ENCODE results near the gene SHC2.

The SHC2 gene

GRCh38 chr19:374886-375235 lies 86.0 kb downstream of the SHC2 start:
- Histone ChIP-seq H3K4me1 (ENCODE audit: control insufficient read depth, insufficient read depth, low read length) (peaks cover 3% of the 10 kb centered on the region), H3K27ac (ENCODE audit: low read length) (no peak overlapping the region), H3K36me3 (ENCODE audit: control insufficient read depth in 2 of 2, insufficient read depth in 2 of 2, low read length in 2 of 2) (no peaks in the 10 kb centered on the region), H3K27me3 (ENCODE audit: control insufficient read depth in 1 of 2, insufficient read depth in 2 of 2, low read length in 2 of 2) (peaks cover 19 to 20% of the 10 kb centered on the region in 2 donors), H3K4me3 (ENCODE audit: low read length in 2 of 2) (no peak overlapping the region), H3K9me3 (ENCODE audit: control insufficient read depth in 2 of 2, low read length in 2 of 2) (no peaks in the 10 kb centered on the region), H3K9ac (ENCODE audit: low read length in 2 of 2) (no peak overlapping the region)

- Histone ChIP-seq H3K4me3 (ENCODE audit: low read length in 2 of 2) (no peak overlapping the region), H3K4me1 (ENCODE audit: control insufficient read depth, insufficient read depth, low read length) (peaks cover 3% of the 10 kb centered on the region), H3K27me3 (ENCODE audit: control insufficient read depth in 1 of 2, insufficient read depth in 2 of 2, low read length in 2 of 2) (peaks cover 19 to 20% of the 10 kb centered on the region in 2 donors), H3K27ac (ENCODE audit: low read length) (no peak overlapping the region), H3K36me3 (ENCODE audit: control insufficient read depth in 2 of 2, insufficient read depth in 2 of 2, low read length in 2 of 2) (no peaks in the 10 kb centered on the region), H3K9me3 (ENCODE audit: control insufficient read depth in 2 of 2, low read length in 2 of 2) (no peaks in the 10 kb centered on the region), H3K9ac (ENCODE audit: low read length in 2 of 2) (no peak overlapping the region)
Observed at GRCh38 chr19:374183-374885, 86.5 kb downstream of the SHC2 start.

GRCh38 chr19:373391-374182 lies 87.2 kb downstream of the SHC2 start:
- Histone ChIP-seq H3K36me3 (ENCODE audit: control insufficient read depth in 2 of 2, insufficient read depth in 2 of 2, low read length in 2 of 2) (no peaks in the 10 kb centered on the region), H3K9ac (ENCODE audit: low read length in 2 of 2) (no peak overlapping the region), H3K9me3 (ENCODE audit: control insufficient read depth in 2 of 2, low read length in 2 of 2) (no peaks in the 10 kb centered on the region), H3K4me3 (ENCODE audit: low read length in 2 of 2) (no peak overlapping the region), H3K27ac (ENCODE audit: low read length) (no peak overlapping the region), H3K27me3 (ENCODE audit: control insufficient read depth in 1 of 2, insufficient read depth in 2 of 2, low read length in 2 of 2) (peaks cover 20 to 21% of the 10 kb centered on the region in 2 donors), H3K4me1 (ENCODE audit: control insufficient read depth, insufficient read depth, low read length) (peaks cover 3% of the 10 kb centered on the region)

DNA sequence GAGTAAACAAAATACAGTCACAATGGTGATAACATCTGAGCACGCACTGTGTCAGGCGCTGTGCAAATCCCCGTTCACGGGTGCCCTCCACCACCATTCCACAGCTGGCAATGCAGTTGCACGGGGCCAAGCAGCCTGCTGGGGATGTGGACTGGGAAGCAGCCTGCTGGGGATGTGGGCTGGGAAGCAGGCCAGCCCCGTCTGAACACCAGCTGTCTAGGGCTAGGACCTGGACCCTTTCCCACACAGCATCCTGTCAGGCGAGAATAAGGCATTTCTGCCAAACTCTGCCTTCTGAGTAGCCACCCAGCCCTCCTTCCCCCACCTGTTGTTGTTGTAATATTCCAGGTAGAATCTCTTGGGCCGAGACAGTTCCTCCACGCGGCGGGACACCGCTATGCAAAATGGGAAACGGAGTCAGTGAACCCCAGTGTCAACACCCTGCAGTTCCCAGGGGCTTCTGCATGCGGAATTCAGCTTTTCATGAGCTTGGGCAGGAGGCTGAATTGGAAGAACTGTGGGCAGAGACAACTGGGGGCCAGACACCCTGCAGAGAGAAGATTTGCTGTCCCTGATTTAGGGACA lies 88.4 kb downstream of the SHC2 start:
- Histone ChIP-seq H3K4me1 (ENCODE audit: control insufficient read depth, insufficient read depth, low read length) (peaks cover 3% of the 10 kb centered on the region), H3K9ac (ENCODE audit: low read length in 2 of 2) (no peak overlapping the region), H3K27me3 (ENCODE audit: control insufficient read depth in 1 of 2, insufficient read depth in 2 of 2, low read length in 2 of 2) (peaks cover 20% of the 10 kb centered on the region in 2 donors), H3K9me3 (ENCODE audit: control insufficient read depth in 2 of 2, low read length in 2 of 2) (no peaks in the 10 kb centered on the region), H3K4me3 (ENCODE audit: low read length in 2 of 2) (no peak overlapping the region), H3K36me3 (ENCODE audit: control insufficient read depth in 2 of 2, insufficient read depth in 2 of 2, low read length in 2 of 2) (no peaks in the 10 kb centered on the region), H3K27ac (ENCODE audit: low read length) (no peak overlapping the region)

- H3K4me3 ChIP-seq (ENCODE audit: low read length in 2 of 2), result no peak overlapping the region
- H3K27ac ChIP-seq (ENCODE audit: low read length), result no peak overlapping the region
- H3K36me3 ChIP-seq (ENCODE audit: control insufficient read depth in 2 of 2, insufficient read depth in 2 of 2, low read length in 2 of 2), result no peaks in the 10 kb centered on the region
- H3K4me1 ChIP-seq (ENCODE audit: control insufficient read depth, insufficient read depth, low read length), result peaks cover 3% of the 10 kb centered on the region
- H3K9me3 ChIP-seq (ENCODE audit: control insufficient read depth in 2 of 2, low read length in 2 of 2), result no peaks in the 10 kb centered on the region
- peaks cover 20 to 24% of the 10 kb centered on the region in 2 donors for H3K27me3 ChIP-seq (ENCODE audit: control insufficient read depth in 1 of 2, insufficient read depth in 2 of 2, low read length in 2 of 2)
- no peak overlapping the region for H3K9ac ChIP-seq (ENCODE audit: low read length in 2 of 2)
Observed at GRCh38 chr19:371501-372168, 89.2 kb downstream of the SHC2 start.

DNA sequence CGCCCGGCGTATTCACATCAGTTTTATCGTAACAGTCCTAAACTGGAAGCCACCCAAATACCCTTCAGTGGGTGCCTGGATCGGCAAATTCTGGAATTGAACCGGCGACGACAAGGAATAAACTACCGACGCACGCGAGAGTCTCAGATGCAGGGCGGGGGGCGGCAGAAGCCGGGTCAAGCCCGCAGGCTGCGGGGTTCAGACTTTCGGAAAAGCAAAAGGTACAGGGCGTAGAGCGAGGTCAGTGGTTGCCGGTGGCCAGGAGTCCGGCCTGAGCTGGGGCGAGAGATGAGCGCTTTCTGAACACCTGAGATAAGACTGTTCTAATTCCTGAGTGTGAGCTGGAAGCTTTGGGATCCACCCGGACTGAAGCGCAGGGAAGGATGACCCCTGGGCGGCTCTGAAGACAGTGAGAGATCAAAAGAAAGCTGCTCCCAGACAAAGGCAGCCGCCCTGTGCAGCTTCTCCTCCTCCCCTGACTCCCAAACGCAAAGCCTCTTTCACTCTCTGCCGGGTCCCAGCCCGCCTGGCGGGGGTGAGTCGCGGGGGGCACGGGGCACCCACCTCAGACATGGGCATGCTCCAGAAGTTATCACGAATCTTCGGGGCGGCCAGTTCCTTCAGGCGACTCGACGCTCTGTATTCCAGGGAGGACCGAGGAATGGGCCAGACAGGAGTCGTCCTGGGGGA lies 90.0 kb downstream of the SHC2 start:
- H3K9ac ChIP-seq (ENCODE audit: low read length in 2 of 2), result no peak overlapping the region
- peaks cover 20 to 25% of the 10 kb centered on the region in 2 donors for H3K27me3 ChIP-seq (ENCODE audit: control insufficient read depth in 1 of 2, insufficient read depth in 2 of 2, low read length in 2 of 2)
- no peak overlapping the region for H3K27ac ChIP-seq (ENCODE audit: low read length)

GRCh38 chr19:369876-370275 lies 91.0 kb downstream of the SHC2 start:
- Histone ChIP-seq H3K27ac (ENCODE audit: low read length) (no peak overlapping the region), H3K9me3 (ENCODE audit: control insufficient read depth in 2 of 2, low read length in 2 of 2) (no peaks in the 10 kb centered on the region), H3K27me3 (ENCODE audit: control insufficient read depth in 1 of 2, insufficient read depth in 2 of 2, low read length in 2 of 2) (peaks cover 20 to 22% of the 10 kb centered on the region in 2 donors), H3K4me3 (ENCODE audit: low read length in 2 of 2) (no peak overlapping the region), H3K9ac (ENCODE audit: low read length in 2 of 2) (no peak overlapping the region), H3K4me1 (ENCODE audit: control insufficient read depth, insufficient read depth, low read length) (peaks cover 3% of the 10 kb centered on the region), H3K36me3 (ENCODE audit: control insufficient read depth in 2 of 2, insufficient read depth in 2 of 2, low read length in 2 of 2) (no peaks in the 10 kb centered on the region)

More for the DNA sequence above, 90.0 kb downstream of the SHC2 start:
- H3K9me3 ChIP-seq (ENCODE audit: control insufficient read depth in 2 of 2, low read length in 2 of 2), result no peaks in the 10 kb centered on the region
- H3K4me1 ChIP-seq (ENCODE audit: control insufficient read depth, insufficient read depth, low read length), result peaks cover 3% of the 10 kb centered on the region
- H3K4me3 ChIP-seq (ENCODE audit: low read length in 2 of 2), result no peak overlapping the region
- H3K36me3 ChIP-seq (ENCODE audit: control insufficient read depth in 2 of 2, insufficient read depth in 2 of 2, low read length in 2 of 2), result no peaks in the 10 kb centered on the region

DNA sequence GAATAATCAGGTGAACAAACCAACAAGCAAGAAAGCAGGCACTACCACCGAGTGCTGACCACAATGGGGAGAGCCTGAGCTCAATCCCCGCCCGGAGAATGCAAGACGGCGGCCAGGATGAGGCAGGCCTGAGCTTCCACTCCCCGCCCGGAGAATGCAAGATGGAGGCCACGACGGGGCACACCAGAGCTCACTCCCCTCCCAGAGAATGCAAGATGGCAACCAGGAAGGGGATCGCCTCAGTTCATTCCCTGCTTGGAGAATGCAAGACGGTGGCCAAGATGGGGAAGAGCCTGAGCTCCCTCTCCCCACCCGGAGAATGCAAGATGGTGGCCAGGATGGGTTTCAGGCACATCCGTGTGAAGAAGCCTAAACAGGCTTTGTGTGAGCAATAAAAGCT lies 91.6 kb downstream of the SHC2 start:
- Histone ChIP-seq H3K4me1 (ENCODE audit: control insufficient read depth, insufficient read depth, low read length) (peaks cover 3% of the 10 kb centered on the region), H3K4me3 (ENCODE audit: low read length in 2 of 2) (no peak overlapping the region), H3K9me3 (ENCODE audit: control insufficient read depth in 2 of 2, low read length in 2 of 2) (no peaks in the 10 kb centered on the region), H3K9ac (ENCODE audit: low read length in 2 of 2) (no peak overlapping the region), H3K27me3 (ENCODE audit: control insufficient read depth in 1 of 2, insufficient read depth in 2 of 2, low read length in 2 of 2) (peaks cover 16% of the 10 kb centered on the region in 2 donors), H3K27ac (ENCODE audit: low read length) (no peak overlapping the region), H3K36me3 (ENCODE audit: control insufficient read depth in 2 of 2, insufficient read depth in 2 of 2, low read length in 2 of 2) (no peaks in the 10 kb centered on the region)

- H3K27me3 ChIP-seq (ENCODE audit: control insufficient read depth in 1 of 2, insufficient read depth in 2 of 2, low read length in 2 of 2), result peaks cover 10 to 13% of the 10 kb centered on the region in 2 donors
- H3K27ac ChIP-seq (ENCODE audit: low read length), result no peak overlapping the region
- no peak overlapping the region for H3K9ac ChIP-seq (ENCODE audit: low read length in 2 of 2)
- H3K4me3 ChIP-seq (ENCODE audit: low read length in 2 of 2), result no peak overlapping the region
- peaks cover 3% of the 10 kb centered on the region for H3K4me1 ChIP-seq (ENCODE audit: control insufficient read depth, insufficient read depth, low read length)
- no peaks in the 10 kb centered on the region for H3K9me3 ChIP-seq (ENCODE audit: control insufficient read depth in 2 of 2, low read length in 2 of 2)
- H3K36me3 ChIP-seq (ENCODE audit: control insufficient read depth in 2 of 2, insufficient read depth in 2 of 2, low read length in 2 of 2), result no peaks in the 10 kb centered on the region
Observed at GRCh38 chr19:368630-369024, 92.2 kb downstream of the SHC2 start.

DNA sequence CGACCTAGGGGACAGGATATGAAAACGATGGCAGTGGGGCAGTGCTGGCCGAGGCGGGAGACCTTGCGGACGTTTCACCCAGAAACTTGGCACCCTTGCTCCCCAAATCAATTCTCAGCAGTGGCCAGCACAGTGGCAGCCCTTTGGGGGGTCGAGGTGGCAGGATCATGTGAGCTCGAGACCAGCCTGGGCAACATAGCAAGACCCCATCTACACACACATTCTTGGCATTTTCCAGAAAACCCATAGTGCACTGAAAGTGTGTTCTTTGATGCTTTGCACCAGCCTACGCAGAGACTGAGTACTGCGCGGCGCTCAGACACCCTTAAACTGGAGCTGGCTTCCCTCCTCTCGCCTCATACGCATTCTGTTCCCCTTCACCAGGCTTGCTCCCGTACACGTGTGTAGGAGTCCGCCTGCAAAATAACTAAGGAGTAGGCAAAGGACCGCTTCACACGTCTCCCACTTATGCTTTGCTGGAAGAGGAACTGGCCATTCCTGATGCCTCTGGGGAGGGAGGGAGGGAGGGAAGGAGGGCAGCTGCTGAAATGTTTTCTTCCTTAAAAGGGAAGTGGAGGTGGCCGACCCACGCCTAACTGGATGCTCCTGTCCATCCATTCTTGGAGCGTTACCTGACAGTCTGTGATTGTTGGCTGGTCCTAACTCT lies 92.7 kb downstream of the SHC2 start:
- peaks cover 9 to 11% of the 10 kb centered on the region in 2 donors for H3K27me3 ChIP-seq (ENCODE audit: control insufficient read depth in 1 of 2, insufficient read depth in 2 of 2, low read length in 2 of 2)
- no peaks in the 10 kb centered on the region for H3K9me3 ChIP-seq (ENCODE audit: control insufficient read depth in 2 of 2, low read length in 2 of 2)

More for the DNA sequence above, 92.7 kb downstream of the SHC2 start:
- Histone ChIP-seq H3K36me3 (ENCODE audit: control insufficient read depth in 2 of 2, insufficient read depth in 2 of 2, low read length in 2 of 2) (no peaks in the 10 kb centered on the region), H3K9ac (ENCODE audit: low read length in 2 of 2) (no peak overlapping the region), H3K27ac (ENCODE audit: low read length) (no peak overlapping the region), H3K4me3 (ENCODE audit: low read length in 2 of 2) (no peak overlapping the region), H3K4me1 (ENCODE audit: control insufficient read depth, insufficient read depth, low read length) (peaks cover 3% of the 10 kb centered on the region)

Measured in stomach smooth muscle (tissue), 2 donors.